GM18505 (cell line): ENCODE measurements around the gene AJAP1.

Experiments used
- ATAC-seq: cut with Tn5 transposase; IDR thresholded peaks from one replicate; pipeline ENCODE4 v1.9.1; 2021; ENCODE audit not compliant: unreplicated experiment
- POLR2A ChIP-seq: IDR thresholded peaks from 4 replicates; pipeline ENCODE4 v1.6.1; 2011; ENCODE audit warnings: borderline replicate concordance; ENCODE audit not compliant: insufficient read depth, insufficient read length; ENCODE audit errors: extremely low read depth

Gene AJAP1

GRCh38 chr1:4673494-4673893 is 19.1 kb downstream of the AJAP1 start:
- ATAC-seq: no peak
- no peak for TF ChIP-seq POLR2A

GRCh38 chr1:4674117-4674516 is 19.7 kb downstream of the AJAP1 start:
- no peak for TF ChIP-seq POLR2A
- ATAC-seq: no peak

GRCh38 chr1:4674676-4675075 is 20.3 kb downstream of the AJAP1 start:
- TF ChIP-seq POLR2A: no peak
- ATAC-seq: no peak

GRCh38 chr1:4675454-4676186 is 21.2 kb downstream of the AJAP1 start:
- ATAC-seq: no peak
- TF ChIP-seq POLR2A: no peak

- TF ChIP-seq POLR2A: no peak
- no peak for ATAC-seq
Observed at GRCh38 chr1:4676253-4676652, 21.8 kb downstream of the AJAP1 start.

GRCh38 chr1:4677608-4678007 is 23.2 kb downstream of the AJAP1 start:
- no peak for TF ChIP-seq POLR2A
- no peak for ATAC-seq

GRCh38 chr1:4678066-4678717 is 23.8 kb downstream of the AJAP1 start:
- ATAC-seq: no peak
- TF ChIP-seq POLR2A: no peak

GRCh38 chr1:4681026-4681425 is 26.6 kb downstream of the AJAP1 start:
- no peak for ATAC-seq
- no peak for TF ChIP-seq POLR2A

GRCh38 chr1:4682607-4683220 is 28.3 kb downstream of the AJAP1 start:
- ATAC-seq: no peak

GRCh38 chr1:4684136-4684535 is 29.7 kb downstream of the AJAP1 start:
- no peak for ATAC-seq
- no peak for TF ChIP-seq POLR2A

More at GRCh38 chr1:4682607-4683220, 28.3 kb downstream of the AJAP1 start:
- TF ChIP-seq POLR2A: no peak

GRCh38 chr1:4684864-4685522 is 30.6 kb downstream of the AJAP1 start:
- no peak for ATAC-seq
- TF ChIP-seq POLR2A: no peak

GRCh38 chr1:4685523-4685865 is 31.1 kb downstream of the AJAP1 start:
- ATAC-seq: no peak
- no peak for TF ChIP-seq POLR2A

GRCh38 chr1:4687943-4688342 is 33.5 kb downstream of the AJAP1 start:
- TF ChIP-seq POLR2A: no peak
- no peak for ATAC-seq
